Muscle layer of colon (tissue), 2 donors: Measurements from ENCODE around the gene CRY2.

Experiments
- H3K27ac ChIP-seq: one replicate; pipeline ENCODE4 v1.7.0; 2013; ENCODE audit warnings: low read depth, mild to moderate bottlenecking, low read length, moderate library complexity
- H3K27me3 ChIP-seq, 2 donors: one replicate each; pipeline ENCODE4 v1.7.0; 2013; ENCODE audit warnings: low read length in 2 of 2, mild to moderate bottlenecking in 2 of 2; ENCODE audit not compliant: insufficient read depth in 2 of 2, control insufficient read depth in 1 of 2
- H3K36me3 ChIP-seq: one replicate; pipeline ENCODE4 v1.7.0; 2013; ENCODE audit warnings: mild to moderate bottlenecking, low read length; ENCODE audit not compliant: insufficient read depth
- H3K4me1 ChIP-seq: one replicate; pipeline ENCODE4 v1.7.0; 2013; ENCODE audit warnings: mild to moderate bottlenecking, low read length; ENCODE audit not compliant: insufficient read depth
- H3K4me3 ChIP-seq, 2 donors: one replicate each; pipeline ENCODE4 v1.7.0; 2013; ENCODE audit warnings: low read length in 2 of 2, low read depth in 1 of 2, mild to moderate bottlenecking in 1 of 2, moderate library complexity in 1 of 2
- H3K9ac ChIP-seq: one replicate; pipeline ENCODE4 v1.7.0; 2013; ENCODE audit warnings: low read length
- H3K9me3 ChIP-seq: one replicate; pipeline ENCODE4 v1.7.0; 2013; ENCODE audit warnings: mild to moderate bottlenecking, low read length
- donor health status: abdominal sarcoma.
- donor health status: Adenocarcinoma of cecum.

The CRY2 gene

GRCh38 chr11:45846974-45847910, at the start of gene CRY2:
TSS of gene CRY2 (plus strand) at chr11:45847475. CDS start at chr11:45847491, 16 bp downstream.
- no peaks in the 10 kb centered on the region for H3K27me3 ChIP-seq
- peak within 1 kb of the TSS; percentile 93 for H3K27ac ChIP-seq
- H3K36me3 ChIP-seq, result no peaks in the 10 kb centered on the region
- H3K4me3 ChIP-seq, result peak within 1 kb of the TSS; percentile 78 to 91
- H3K4me1 ChIP-seq, result peaks cover 42% of the 10 kb centered on the region
- peak within 1 kb of the TSS; percentile 98 for H3K9ac ChIP-seq
- H3K9me3 ChIP-seq, result no peaks in the 10 kb centered on the region

GRCh38 chr11:45798793-45799441, 48.4 kb upstream of the CRY2 start:
- Histone ChIP-seq H3K27me3 (no peaks in the 10 kb centered on the region), H3K9me3 (no peaks in the 10 kb centered on the region), H3K27ac (no peak overlapping the region), H3K36me3 (no peaks in the 10 kb centered on the region), H3K4me1 (no peaks in the 10 kb centered on the region), H3K4me3 (no peak overlapping the region), H3K9ac (no peak overlapping the region)

- H3K9ac ChIP-seq, result no peak overlapping the region
- no peaks in the 10 kb centered on the region for H3K4me1 ChIP-seq
- H3K4me3 ChIP-seq, result no peak overlapping the region
- H3K27me3 ChIP-seq, result no peaks in the 10 kb centered on the region
- H3K27ac ChIP-seq, result no peak overlapping the region
- no peaks in the 10 kb centered on the region for H3K9me3 ChIP-seq
- H3K36me3 ChIP-seq, result no peaks in the 10 kb centered on the region
Observed at GRCh38 chr11:45799562-45799961, 47.7 kb upstream of the CRY2 start.

GRCh38 chr11:45800261-45800660, 47.0 kb upstream of the CRY2 start:
- H3K4me3 ChIP-seq, result no peak overlapping the region
- no peaks in the 10 kb centered on the region for H3K9me3 ChIP-seq
- H3K9ac ChIP-seq, result no peak overlapping the region
- no peaks in the 10 kb centered on the region for H3K36me3 ChIP-seq
- H3K27me3 ChIP-seq, result no peaks in the 10 kb centered on the region
- H3K4me1 ChIP-seq, result no peaks in the 10 kb centered on the region
- H3K27ac ChIP-seq, result no peak overlapping the region

GRCh38 chr11:45801723-45802315, 45.5 kb upstream of the CRY2 start:
- no peak overlapping the region for H3K27ac ChIP-seq
- H3K36me3 ChIP-seq, result no peaks in the 10 kb centered on the region
- H3K9me3 ChIP-seq, result no peaks in the 10 kb centered on the region
- no peaks in the 10 kb centered on the region for H3K27me3 ChIP-seq
- H3K9ac ChIP-seq, result no peak overlapping the region
- H3K4me1 ChIP-seq, result peaks cover 15% of the 10 kb centered on the region
- H3K4me3 ChIP-seq, result no peak overlapping the region

- Histone ChIP-seq H3K27ac (no peak overlapping the region), H3K36me3 (no peaks in the 10 kb centered on the region), H3K4me1 (peaks cover 24% of the 10 kb centered on the region), H3K4me3 (no peak overlapping the region), H3K9ac (no peak overlapping the region), H3K9me3 (no peaks in the 10 kb centered on the region), H3K27me3 (no peaks in the 10 kb centered on the region)
Observed at GRCh38 chr11:45802531-45803317, 44.6 kb upstream of the CRY2 start.

GRCh38 chr11:45803971-45804760, 43.1 kb upstream of the CRY2 start:
- peak overlapping the region; percentile 92 for H3K27ac ChIP-seq
- H3K4me3 ChIP-seq, result peak overlapping the region; percentile 94 to 98
- peak overlapping the region; percentile 58 for H3K9ac ChIP-seq
- H3K27me3 ChIP-seq, result no peaks in the 10 kb centered on the region
- no peaks in the 10 kb centered on the region for H3K36me3 ChIP-seq
- H3K4me1 ChIP-seq, result peaks cover 25% of the 10 kb centered on the region
- no peaks in the 10 kb centered on the region for H3K9me3 ChIP-seq

GRCh38 chr11:45804761-45805304, 42.4 kb upstream of the CRY2 start, which contains the start of gene SLC35C1:
TSS of gene SLC35C1 (plus strand) at chr11:45805149. CDS start at chr11:45805802, 653 bp downstream.
- H3K4me1 ChIP-seq, result peaks cover 25% of the 10 kb centered on the region

GRCh38 chr11:45805305-45806071, 41.8 kb upstream of the CRY2 start:
- Histone ChIP-seq H3K4me1 (peaks cover 25% of the 10 kb centered on the region), H3K4me3 (peak overlapping the region; percentile 94 to 98), H3K36me3 (no peaks in the 10 kb centered on the region), H3K9me3 (no peaks in the 10 kb centered on the region), H3K27me3 (no peaks in the 10 kb centered on the region), H3K9ac (peak overlapping the region; percentile 80), H3K27ac (peak overlapping the region; percentile 92)

More at GRCh38 chr11:45804761-45805304, 42.4 kb upstream of the CRY2 start, which contains the start of gene SLC35C1:
- H3K27me3 ChIP-seq, result no peaks in the 10 kb centered on the region
- peak within 1 kb of the TSS; percentile 80 for H3K9ac ChIP-seq
- H3K4me3 ChIP-seq, result peak within 1 kb of the TSS; percentile 94 to 98
- no peaks in the 10 kb centered on the region for H3K9me3 ChIP-seq
- no peaks in the 10 kb centered on the region for H3K36me3 ChIP-seq
- peak within 1 kb of the TSS; percentile 92 for H3K27ac ChIP-seq
